ENCODE data around the gene SH3BP1.

GRCh38 chr22:37669586-37669985 is 30.1 kb downstream of the SH3BP1 start:
- no peak for TF ChIP-seq CTCF (IDR thresholded peaks at IDR 0.05)
- TF ChIP-seq EZH2 (IDR thresholded peaks at IDR 0.05): no peak
